ENCODE measurements around the gene GPX3. TPM values are rescaled to one million over a fixed set of nuclear protein-coding genes. Genes with fewer than 3 reads are reported as not detected.

GPX3 gene
- total RNA-seq (2014; rRNA removed; shearing (Covaris generic); ENCODE audit: low replicate concordance): not detected in 2 replicates

DNA sequence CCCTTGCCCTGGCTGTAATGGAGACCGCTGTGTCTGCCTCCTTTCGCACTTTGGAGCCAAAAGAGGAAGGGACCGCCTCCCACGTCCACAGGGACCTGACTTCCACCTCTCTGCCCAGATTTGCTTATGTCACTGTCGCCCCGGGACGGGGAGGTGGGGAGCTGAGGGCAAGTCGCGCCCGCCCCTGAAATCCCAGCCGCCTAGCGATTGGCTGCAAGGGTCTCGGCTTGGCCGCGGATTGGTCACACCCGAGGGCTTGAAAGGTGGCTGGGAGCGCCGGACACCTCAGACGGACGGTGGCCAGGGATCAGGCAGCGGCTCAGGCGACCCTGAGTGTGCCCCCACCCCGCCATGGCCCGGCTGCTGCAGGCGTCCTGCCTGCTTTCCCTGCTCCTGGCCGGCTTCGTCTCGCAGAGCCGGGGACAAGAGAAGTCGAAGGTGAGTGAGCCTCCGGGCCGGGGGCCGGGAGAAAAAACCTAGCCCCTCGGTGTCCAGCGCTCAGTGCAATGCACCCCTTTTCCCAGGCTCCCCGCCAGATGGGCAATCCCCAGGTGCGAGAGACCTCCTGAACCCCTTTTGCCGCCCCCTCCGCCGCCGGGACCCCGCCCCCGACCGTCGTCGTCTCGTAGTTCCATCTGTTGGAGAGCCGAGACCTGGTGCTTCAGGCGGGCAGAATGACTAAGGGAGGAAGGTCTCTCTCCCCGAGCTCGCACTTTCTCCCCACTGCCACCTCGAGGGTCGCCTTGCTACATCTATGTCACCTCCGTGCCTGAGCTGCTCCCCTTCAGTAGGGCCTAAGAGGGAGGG lies at the start of gene GPX3:
TSS of gene GPX3 (plus strand) at position 288 of the 807 bp plus-strand sequence. CDS start at position 352, 64 bp downstream.
- Histone ChIP-seq H3K4me1 (ENCODE audit: low read length) (no peaks in the 10 kb centered on the region), H4K20me1 (ENCODE audit: insufficient read depth, low read depth, low read length) (no peaks in the 10 kb centered on the region; the same call in 1 of the 2 replicates), H3K36me3 (ENCODE audit: insufficient read depth, low read length) (no peaks in the 10 kb centered on the region), H2AFZ (ENCODE audit: low read length) (no peak within 1 kb of the TSS), H3K4me2 (ENCODE audit: low read depth, low read length, poor library complexity, severe bottlenecking) (no peak within 1 kb of the TSS), H3K27ac (ENCODE audit: low read length) (no peak within 1 kb of the TSS), H3K9me3 (ENCODE audit: low read length) (no peaks in the 10 kb centered on the region), H3K9me2 (replicated peaks; ENCODE audit: insufficient read depth, low read length) (no peaks in the 10 kb centered on the region), H3K9ac (ENCODE audit: low read length) (no peak within 1 kb of the TSS), H3K27me3 (ENCODE audit: low read length) (no peaks in the 10 kb centered on the region), H3K79me2 (ENCODE audit: low read length) (no peaks in the 10 kb centered on the region), H3K4me3 (ENCODE audit: low read length) (no peak within 1 kb of the TSS)
- DNase-seq: peak; percentile 47

- Histone ChIP-seq H3K9me3 (ENCODE audit: low read length) (no peaks in the 10 kb centered on the region), H3K9me2 (replicated peaks; ENCODE audit: insufficient read depth, low read length) (0 out of 2 replicates have a peak, but pooled peaks cover 3% of the 10 kb centered on the region), H3K4me2 (ENCODE audit: low read depth, low read length, poor library complexity, severe bottlenecking) (no peak overlapping the region), H3K27ac (ENCODE audit: low read length) (no peak overlapping the region), H3K4me3 (ENCODE audit: low read length) (no peak overlapping the region), H3K4me1 (ENCODE audit: low read length) (no peaks in the 10 kb centered on the region), H3K36me3 (ENCODE audit: insufficient read depth, low read length) (no peaks in the 10 kb centered on the region), H4K20me1 (ENCODE audit: insufficient read depth, low read depth, low read length) (no peaks in the 10 kb centered on the region), H3K9ac (ENCODE audit: low read length) (no peak overlapping the region), H3K27me3 (ENCODE audit: low read length) (no peaks in the 10 kb centered on the region; the same call in 1 of the 2 replicates), H3K79me2 (ENCODE audit: low read length) (no peaks in the 10 kb centered on the region), H2AFZ (ENCODE audit: low read length) (no peak overlapping the region)
- no peak for DNase-seq
Observed at GRCh38 chr5:150978590-150978989, 41.8 kb upstream of the GPX3 start.

- H3K9me3 ChIP-seq (ENCODE audit: low read length): no peaks in the 10 kb centered on the region
- H2AFZ ChIP-seq (ENCODE audit: low read length): no peak overlapping the region
- H3K4me2 ChIP-seq (ENCODE audit: low read depth, low read length, poor library complexity, severe bottlenecking): no peak overlapping the region
- H4K20me1 ChIP-seq (ENCODE audit: insufficient read depth, low read depth, low read length): no peaks in the 10 kb centered on the region
- no peak overlapping the region for H3K4me3 ChIP-seq (ENCODE audit: low read length)
- H3K9me2 ChIP-seq (replicated peaks; ENCODE audit: insufficient read depth, low read length): no peaks in the 10 kb centered on the region
- no peaks in the 10 kb centered on the region for H3K36me3 ChIP-seq (ENCODE audit: insufficient read depth, low read length)
- H3K4me1 ChIP-seq (ENCODE audit: low read length): no peaks in the 10 kb centered on the region
- no peak for DNase-seq
- no peak overlapping the region for H3K9ac ChIP-seq (ENCODE audit: low read length)
- H3K27ac ChIP-seq (ENCODE audit: low read length): no peak overlapping the region
- H3K79me2 ChIP-seq (ENCODE audit: low read length): no peaks in the 10 kb centered on the region
- H3K27me3 ChIP-seq (ENCODE audit: low read length): no peaks in the 10 kb centered on the region
Observed at GRCh38 chr5:150987746-150988145, 32.6 kb upstream of the GPX3 start.

- H3K9me2 ChIP-seq (replicated peaks; ENCODE audit: insufficient read depth, low read length): no peaks in the 10 kb centered on the region
- H3K27ac ChIP-seq (ENCODE audit: low read length): no peak overlapping the region
- H3K4me1 ChIP-seq (ENCODE audit: low read length): no peaks in the 10 kb centered on the region
- H3K27me3 ChIP-seq (ENCODE audit: low read length): no peaks in the 10 kb centered on the region
- DNase-seq: peak; percentile 78
- no peak overlapping the region for H3K9ac ChIP-seq (ENCODE audit: low read length)
- no peaks in the 10 kb centered on the region for H4K20me1 ChIP-seq (ENCODE audit: insufficient read depth, low read depth, low read length)
- H3K9me3 ChIP-seq (ENCODE audit: low read length): no peaks in the 10 kb centered on the region
- no peak overlapping the region for H3K4me2 ChIP-seq (ENCODE audit: low read depth, low read length, poor library complexity, severe bottlenecking)
- no peak overlapping the region for H2AFZ ChIP-seq (ENCODE audit: low read length)
- no peak overlapping the region for H3K4me3 ChIP-seq (ENCODE audit: low read length)
- no peaks in the 10 kb centered on the region for H3K79me2 ChIP-seq (ENCODE audit: low read length)
- H3K36me3 ChIP-seq (ENCODE audit: insufficient read depth, low read length): no peaks in the 10 kb centered on the region
Observed at GRCh38 chr5:150989695-150990094, 30.7 kb upstream of the GPX3 start.

DNA sequence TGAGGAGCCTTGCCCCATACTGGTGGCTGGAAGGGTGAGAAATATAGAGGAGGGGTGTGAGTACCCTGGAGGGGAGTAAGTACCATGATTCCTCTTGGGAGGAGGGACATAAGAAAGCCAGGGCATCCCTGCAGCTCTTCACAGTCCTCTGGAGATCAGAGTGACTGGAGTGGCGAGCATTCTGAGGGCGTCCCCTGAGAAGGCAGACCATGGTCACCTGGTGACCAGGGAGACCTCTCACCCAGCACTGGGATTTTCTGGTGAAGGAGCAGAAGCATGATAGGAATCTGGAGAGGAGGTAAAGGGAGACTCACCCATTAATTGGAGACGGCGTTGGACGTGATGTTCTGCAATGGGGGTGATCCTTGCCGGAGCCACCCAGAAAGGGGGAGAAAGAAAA lies 27.7 kb upstream of the GPX3 start:
- no peak overlapping the region for H3K27ac ChIP-seq (ENCODE audit: low read length)
- H3K9me2 ChIP-seq (replicated peaks; ENCODE audit: insufficient read depth, low read length): no peaks in the 10 kb centered on the region
- no peaks in the 10 kb centered on the region for H3K79me2 ChIP-seq (ENCODE audit: low read length)
- H4K20me1 ChIP-seq (ENCODE audit: insufficient read depth, low read depth, low read length): no peaks in the 10 kb centered on the region
- no peak overlapping the region for H2AFZ ChIP-seq (ENCODE audit: low read length)
- H3K4me2 ChIP-seq (ENCODE audit: low read depth, low read length, poor library complexity, severe bottlenecking): no peak overlapping the region
- H3K4me1 ChIP-seq (ENCODE audit: low read length): no peaks in the 10 kb centered on the region
- H3K9ac ChIP-seq (ENCODE audit: low read length): no peak overlapping the region
- no peaks in the 10 kb centered on the region for H3K27me3 ChIP-seq (ENCODE audit: low read length)
- DNase-seq: no peak
- H3K4me3 ChIP-seq (ENCODE audit: low read length): no peak overlapping the region
- no peaks in the 10 kb centered on the region for H3K36me3 ChIP-seq (ENCODE audit: insufficient read depth, low read length)
- no peaks in the 10 kb centered on the region for H3K9me3 ChIP-seq (ENCODE audit: low read length)

DNA sequence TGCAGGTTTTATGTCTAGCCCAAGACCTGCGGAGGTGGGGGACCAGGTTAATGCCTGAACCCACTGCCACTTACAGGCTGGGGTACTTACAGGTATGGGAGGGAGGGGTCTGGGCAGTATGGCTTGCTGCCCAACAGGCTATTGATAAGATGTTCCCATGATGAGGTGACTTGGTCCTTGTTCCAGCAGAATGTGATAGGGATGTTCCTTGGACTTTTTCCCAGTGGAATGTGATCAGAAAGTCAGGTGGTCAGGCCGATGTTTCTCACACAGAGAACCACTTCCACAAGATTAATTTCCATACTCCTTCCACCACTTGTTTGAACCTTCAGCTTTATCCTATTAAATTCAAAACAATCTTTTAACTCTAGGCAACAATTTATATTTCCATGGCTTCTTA lies 27.0 kb upstream of the GPX3 start:
- no peak overlapping the region for H3K4me3 ChIP-seq (ENCODE audit: low read length)
- no peak overlapping the region for H3K4me2 ChIP-seq (ENCODE audit: low read depth, low read length, poor library complexity, severe bottlenecking)
- no peaks in the 10 kb centered on the region for H3K9me2 ChIP-seq (replicated peaks; ENCODE audit: insufficient read depth, low read length)
- no peak for DNase-seq
- H3K79me2 ChIP-seq (ENCODE audit: low read length): no peaks in the 10 kb centered on the region
- H3K9me3 ChIP-seq (ENCODE audit: low read length): no peaks in the 10 kb centered on the region
- no peak overlapping the region for H2AFZ ChIP-seq (ENCODE audit: low read length)
- no peak overlapping the region for H3K27ac ChIP-seq (ENCODE audit: low read length)
- H3K36me3 ChIP-seq (ENCODE audit: insufficient read depth, low read length): no peaks in the 10 kb centered on the region
- no peaks in the 10 kb centered on the region for H3K27me3 ChIP-seq (ENCODE audit: low read length)
- no peaks in the 10 kb centered on the region for H3K4me1 ChIP-seq (ENCODE audit: low read length)
- no peaks in the 10 kb centered on the region for H4K20me1 ChIP-seq (ENCODE audit: insufficient read depth, low read depth, low read length)
- H3K9ac ChIP-seq (ENCODE audit: low read length): no peak overlapping the region

DNA sequence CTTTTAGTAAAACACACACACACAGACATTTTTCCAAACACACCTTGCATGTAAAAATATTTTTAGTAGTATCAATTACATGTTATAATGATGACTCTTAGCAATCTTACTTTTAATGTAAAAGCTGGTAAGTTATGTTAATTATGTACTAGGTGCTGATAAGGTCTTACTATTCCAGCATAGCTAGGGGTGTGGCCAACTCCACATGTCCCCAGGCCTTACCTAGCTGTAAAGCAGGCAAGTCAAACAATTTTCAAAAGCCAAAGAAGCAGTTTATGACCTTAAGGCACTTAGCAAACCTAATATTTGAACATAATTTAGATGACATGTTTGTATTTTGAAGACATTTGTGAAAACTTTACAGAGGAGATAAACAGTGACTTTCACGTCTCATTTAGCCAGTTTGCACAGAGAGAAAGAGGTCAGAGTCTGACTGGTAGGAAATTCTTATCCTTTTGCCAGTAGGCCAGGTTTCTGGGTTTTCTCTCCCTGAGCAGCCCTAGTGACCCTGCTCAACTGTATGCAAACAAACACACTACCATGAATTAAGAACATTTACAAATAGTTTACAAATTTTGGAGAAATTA lies 26.5 kb upstream of the GPX3 start:
- DNase-seq: no peak
- Histone ChIP-seq H3K27ac (ENCODE audit: low read length) (no peak overlapping the region), H3K4me2 (ENCODE audit: low read depth, low read length, poor library complexity, severe bottlenecking) (no peak overlapping the region), H3K4me3 (ENCODE audit: low read length) (no peak overlapping the region), H4K20me1 (ENCODE audit: insufficient read depth, low read depth, low read length) (no peaks in the 10 kb centered on the region), H3K36me3 (ENCODE audit: insufficient read depth, low read length) (no peaks in the 10 kb centered on the region), H3K9ac (ENCODE audit: low read length) (no peak overlapping the region), H2AFZ (ENCODE audit: low read length) (no peak overlapping the region), H3K9me2 (replicated peaks; ENCODE audit: insufficient read depth, low read length) (no peaks in the 10 kb centered on the region), H3K79me2 (ENCODE audit: low read length) (no peaks in the 10 kb centered on the region), H3K4me1 (ENCODE audit: low read length) (no peaks in the 10 kb centered on the region), H3K9me3 (ENCODE audit: low read length) (no peaks in the 10 kb centered on the region), H3K27me3 (ENCODE audit: low read length) (no peaks in the 10 kb centered on the region)

- Histone ChIP-seq H4K20me1 (ENCODE audit: insufficient read depth, low read depth, low read length) (no peaks in the 10 kb centered on the region), H3K4me1 (ENCODE audit: low read length) (no peaks in the 10 kb centered on the region), H3K9me2 (replicated peaks; ENCODE audit: insufficient read depth, low read length) (no peaks in the 10 kb centered on the region), H3K4me2 (ENCODE audit: low read depth, low read length, poor library complexity, severe bottlenecking) (no peak overlapping the region), H3K4me3 (ENCODE audit: low read length) (no peak overlapping the region), H3K9me3 (ENCODE audit: low read length) (no peaks in the 10 kb centered on the region), H3K36me3 (ENCODE audit: insufficient read depth, low read length) (no peaks in the 10 kb centered on the region), H2AFZ (ENCODE audit: low read length) (no peak overlapping the region), H3K79me2 (ENCODE audit: low read length) (no peaks in the 10 kb centered on the region), H3K27me3 (ENCODE audit: low read length) (no peaks in the 10 kb centered on the region), H3K9ac (ENCODE audit: low read length) (no peak overlapping the region), H3K27ac (ENCODE audit: low read length) (no peak overlapping the region)
- no peak for DNase-seq
Observed at GRCh38 chr5:150999704-151000442, 20.5 kb upstream of the GPX3 start.
